ENCODE results near the gene TIMM21.

DNA sequence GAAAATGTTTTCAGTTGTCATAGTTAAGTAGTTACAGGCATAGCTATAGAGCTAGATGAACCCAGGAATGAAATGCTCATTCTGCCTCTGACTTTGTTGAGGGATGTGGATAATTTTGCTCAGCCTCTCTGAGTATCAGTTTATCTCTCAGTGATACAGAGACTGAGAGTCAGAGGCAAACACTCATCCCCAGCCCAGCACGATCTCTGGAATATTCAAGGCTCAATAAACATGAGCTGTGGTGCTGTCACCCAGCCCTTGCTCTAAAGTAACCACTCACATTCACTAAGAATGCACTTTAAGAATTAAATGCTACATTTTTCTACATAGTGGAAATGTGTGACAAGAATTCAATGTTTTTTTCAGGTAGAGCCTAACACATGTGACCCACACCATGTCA lies 30.6 kb downstream of the TIMM21 start:
- TF ChIP-seq, protein P1, sequence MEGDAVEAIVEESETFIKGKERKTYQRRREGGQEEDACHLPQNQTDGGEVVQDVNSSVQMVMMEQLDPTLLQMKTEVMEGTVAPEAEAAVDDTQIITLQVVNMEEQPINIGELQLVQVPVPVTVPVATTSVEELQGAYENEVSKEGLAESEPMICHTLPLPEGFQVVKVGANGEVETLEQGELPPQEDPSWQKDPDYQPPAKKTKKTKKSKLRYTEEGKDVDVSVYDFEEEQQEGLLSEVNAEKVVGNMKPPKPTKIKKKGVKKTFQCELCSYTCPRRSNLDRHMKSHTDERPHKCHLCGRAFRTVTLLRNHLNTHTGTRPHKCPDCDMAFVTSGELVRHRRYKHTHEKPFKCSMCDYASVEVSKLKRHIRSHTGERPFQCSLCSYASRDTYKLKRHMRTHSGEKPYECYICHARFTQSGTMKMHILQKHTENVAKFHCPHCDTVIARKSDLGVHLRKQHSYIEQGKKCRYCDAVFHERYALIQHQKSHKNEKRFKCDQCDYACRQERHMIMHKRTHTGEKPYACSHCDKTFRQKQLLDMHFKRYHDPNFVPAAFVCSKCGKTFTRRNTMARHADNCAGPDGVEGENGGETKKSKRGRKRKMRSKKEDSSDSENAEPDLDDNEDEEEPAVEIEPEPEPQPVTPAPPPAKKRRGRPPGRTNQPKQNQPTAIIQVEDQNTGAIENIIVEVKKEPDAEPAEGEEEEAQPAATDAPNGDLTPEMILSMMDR (IDR thresholded peaks at IDR 0.05): no peak
- TF ChIP-seq POLR2A (IDR thresholded peaks at IDR 0.05): no peak

Data from lower leg skin (tissue), 3 donors.